WI38 (cell line): Measurements from ENCODE around the gene ADSS2.

Source experiments
- H3K4me3 ChIP-seq: 2 replicates; pipeline ENCODE4 v1.5.1; 2011; ENCODE audit warnings: low read depth, mild to moderate bottlenecking, control low read depth, low read length
- TF ChIP-seq, protein P1 (sequence below): IDR thresholded peaks from 2 replicates; pipeline ENCODE4 v1.5.1; 2012; ENCODE audit warnings: low read depth, mild to moderate bottlenecking, control low read depth, low read length

The ADSS2 gene

DNA sequence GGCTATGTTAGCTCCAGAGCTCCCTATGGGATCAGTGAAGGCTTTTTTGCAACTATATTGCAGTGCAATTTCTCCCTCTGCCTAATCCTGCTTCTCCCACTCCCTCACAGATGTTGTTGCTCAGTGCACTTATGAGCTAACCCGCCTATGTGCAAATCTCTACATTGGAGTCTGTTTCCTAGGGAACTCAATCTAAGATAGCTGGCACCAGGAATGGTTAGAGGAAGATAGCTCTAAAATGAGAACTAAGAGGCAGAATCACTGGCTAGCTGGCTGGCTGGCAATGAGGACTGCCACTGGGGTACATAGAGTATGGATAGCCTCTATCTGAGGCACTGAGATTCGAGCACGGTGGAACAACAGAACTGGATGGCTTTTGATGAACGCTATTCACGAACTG, 39.5 kb downstream of the ADSS2 start:
- TF ChIP-seq, protein P1, sequence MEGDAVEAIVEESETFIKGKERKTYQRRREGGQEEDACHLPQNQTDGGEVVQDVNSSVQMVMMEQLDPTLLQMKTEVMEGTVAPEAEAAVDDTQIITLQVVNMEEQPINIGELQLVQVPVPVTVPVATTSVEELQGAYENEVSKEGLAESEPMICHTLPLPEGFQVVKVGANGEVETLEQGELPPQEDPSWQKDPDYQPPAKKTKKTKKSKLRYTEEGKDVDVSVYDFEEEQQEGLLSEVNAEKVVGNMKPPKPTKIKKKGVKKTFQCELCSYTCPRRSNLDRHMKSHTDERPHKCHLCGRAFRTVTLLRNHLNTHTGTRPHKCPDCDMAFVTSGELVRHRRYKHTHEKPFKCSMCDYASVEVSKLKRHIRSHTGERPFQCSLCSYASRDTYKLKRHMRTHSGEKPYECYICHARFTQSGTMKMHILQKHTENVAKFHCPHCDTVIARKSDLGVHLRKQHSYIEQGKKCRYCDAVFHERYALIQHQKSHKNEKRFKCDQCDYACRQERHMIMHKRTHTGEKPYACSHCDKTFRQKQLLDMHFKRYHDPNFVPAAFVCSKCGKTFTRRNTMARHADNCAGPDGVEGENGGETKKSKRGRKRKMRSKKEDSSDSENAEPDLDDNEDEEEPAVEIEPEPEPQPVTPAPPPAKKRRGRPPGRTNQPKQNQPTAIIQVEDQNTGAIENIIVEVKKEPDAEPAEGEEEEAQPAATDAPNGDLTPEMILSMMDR: no peak
- H3K4me3 ChIP-seq: no peak overlapping the region

DNA sequence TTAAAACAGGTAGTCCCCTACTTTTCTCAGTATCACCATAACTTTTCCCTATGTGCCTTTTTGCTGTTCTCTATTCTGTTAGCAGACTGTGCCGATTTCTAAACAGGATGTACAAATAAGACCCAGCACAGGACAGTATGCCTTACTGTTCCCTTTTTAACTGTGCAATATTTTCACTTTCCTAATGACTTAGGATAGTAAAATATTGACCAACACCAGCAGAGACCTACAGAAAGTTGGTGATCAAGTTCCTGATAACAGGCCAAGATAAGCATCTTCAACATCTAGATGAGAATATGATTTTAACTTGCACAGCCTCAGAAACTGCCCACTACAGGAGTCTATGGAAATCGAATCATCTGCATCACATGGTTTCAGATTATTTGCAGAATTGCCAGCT, 42.0 kb downstream of the ADSS2 start:
- TF ChIP-seq, protein P1: no peak
- no peak overlapping the region for H3K4me3 ChIP-seq

DNA sequence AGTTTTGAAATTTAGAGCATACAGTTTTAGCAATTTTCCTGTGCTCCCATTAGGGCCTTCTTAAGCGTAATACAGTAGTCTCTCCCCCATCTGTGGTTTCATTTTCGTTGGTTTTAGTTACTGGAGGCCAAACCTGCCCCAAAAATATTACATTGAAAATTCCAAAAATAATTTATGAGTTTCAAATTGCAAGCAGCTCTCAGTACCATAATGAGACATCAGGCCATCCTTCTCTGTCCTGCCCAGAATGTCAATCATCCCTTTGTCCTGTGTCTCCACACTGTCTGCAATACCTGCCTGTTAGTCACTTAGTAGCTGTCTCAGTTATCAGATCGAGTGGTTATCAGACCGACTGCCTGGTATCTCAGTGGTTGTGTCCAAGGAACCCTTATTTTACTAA, 45.4 kb downstream of the ADSS2 start:
- TF ChIP-seq, protein P1: no peak
- H3K4me3 ChIP-seq: no peak overlapping the region

DNA sequence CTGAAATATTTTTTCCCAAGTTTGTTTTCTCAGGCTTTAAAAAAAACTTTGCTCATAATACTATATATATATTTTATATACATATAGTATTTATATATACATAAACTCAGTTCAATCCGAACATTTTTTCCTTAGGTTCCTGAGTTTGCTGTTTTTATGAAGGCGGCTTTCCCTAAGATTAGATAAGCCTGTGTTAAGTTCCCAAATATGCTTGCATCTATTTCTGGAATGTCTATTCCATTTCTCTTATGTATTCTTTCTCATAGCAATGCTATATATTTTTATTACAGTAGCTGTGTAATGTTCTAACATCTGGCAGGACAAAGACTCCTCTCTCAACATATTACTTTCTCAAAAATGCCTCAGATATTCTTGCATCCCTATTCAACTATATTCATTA, 45.9 kb downstream of the ADSS2 start:
- TF ChIP-seq, protein P1: no peak
- no peak overlapping the region for H3K4me3 ChIP-seq

DNA sequence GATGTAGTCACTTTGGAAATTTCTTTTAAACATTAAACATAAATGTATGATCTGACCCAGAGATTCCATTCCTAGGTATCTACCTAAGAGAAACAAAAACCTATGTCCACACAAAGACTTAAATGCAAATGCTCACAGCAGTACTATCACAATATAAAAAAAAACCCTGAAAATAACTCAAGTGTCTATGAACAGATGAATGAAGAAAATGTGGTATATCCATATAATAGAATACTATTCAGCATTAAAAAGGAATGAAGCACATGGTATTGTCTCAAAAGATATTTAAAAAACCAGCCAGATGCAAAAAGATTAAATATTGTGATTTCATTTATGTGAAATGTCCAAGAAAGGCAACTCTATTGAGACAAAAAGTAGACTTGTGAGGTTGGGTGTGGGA, 48.3 kb downstream of the ADSS2 start:
- TF ChIP-seq, protein P1: no peak
- H3K4me3 ChIP-seq: no peak overlapping the region

DNA sequence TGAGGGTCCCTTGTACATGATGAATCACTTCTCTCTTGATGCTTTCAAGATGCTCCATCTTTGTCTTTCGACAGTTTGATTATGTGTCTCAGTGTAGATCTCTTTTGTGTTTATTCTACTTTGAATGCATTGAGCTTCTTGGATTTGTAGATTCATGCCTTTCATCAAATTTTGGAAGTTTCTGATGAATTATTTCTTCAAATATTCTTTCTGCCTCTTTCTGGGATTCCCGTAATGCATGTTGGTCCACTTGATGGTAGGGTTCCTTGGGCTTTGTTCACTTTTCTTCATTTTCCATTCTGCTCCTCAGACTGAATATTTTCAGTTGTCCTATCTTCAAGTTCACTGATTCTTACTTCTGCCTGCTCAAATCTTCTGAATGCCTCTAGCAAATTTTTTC, 50.7 kb downstream of the ADSS2 start:
- TF ChIP-seq, protein P1: no peak

DNA sequence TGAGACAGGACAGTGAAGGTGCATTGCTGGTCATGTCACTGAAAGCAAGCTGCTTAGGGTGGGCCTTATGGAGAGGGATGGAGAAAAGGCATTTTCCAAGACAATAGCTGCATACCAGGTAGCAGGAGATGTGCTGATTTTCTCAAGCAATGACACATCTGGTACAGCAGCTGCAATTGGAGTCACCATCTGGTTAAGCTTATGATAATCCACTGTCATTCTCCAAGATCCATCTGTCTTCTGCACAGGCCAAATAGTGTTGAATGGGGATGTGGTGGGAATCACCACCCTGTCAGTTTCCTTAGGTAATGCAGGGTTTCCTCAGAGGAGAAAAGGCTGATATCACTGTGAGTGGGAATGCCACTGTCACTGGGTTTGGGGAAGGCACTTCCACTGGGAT, 54.6 kb downstream of the ADSS2 start:
- TF ChIP-seq, protein P1: no peak
- no peak overlapping the region for H3K4me3 ChIP-seq

More for the DNA sequence above, 50.7 kb downstream of the ADSS2 start:
- no peak overlapping the region for H3K4me3 ChIP-seq
